ENCODE results near the gene EPHB6.

EPHB6 gene

DNA sequence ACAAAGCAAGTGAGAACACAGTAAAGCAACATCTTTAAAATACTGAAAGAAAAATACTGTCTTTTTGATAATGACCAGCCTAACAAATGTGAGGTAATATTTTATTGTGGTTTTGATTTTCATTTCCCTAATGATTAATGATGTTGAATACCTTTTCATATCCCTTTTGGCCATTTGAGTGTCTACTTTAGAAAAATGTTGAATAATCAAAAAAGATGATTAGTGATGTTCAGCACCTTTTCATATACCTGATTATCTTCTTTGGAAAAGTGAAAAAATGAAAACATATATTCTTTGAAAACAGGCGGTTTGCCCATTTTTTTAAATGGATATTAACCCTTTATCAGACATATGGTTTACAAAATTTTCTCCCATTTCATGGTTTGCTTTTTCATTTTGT lies 32.2 kb upstream of the EPHB6 start:
- H3K27me3 ChIP-seq: no peaks in the 10 kb centered on the region
- H3K36me3 ChIP-seq: no peaks in the 10 kb centered on the region
- TF ChIP-seq CTCF (IDR thresholded peaks at IDR 0.05; ENCODE audit: low read depth, low read length): no peak

GRCh38 chr7:142827951-142828500 lies 26.9 kb upstream of the EPHB6 start:
- H3K27me3 ChIP-seq: no peaks in the 10 kb centered on the region
- TF ChIP-seq CTCF (IDR thresholded peaks at IDR 0.05; ENCODE audit: low read depth, low read length): no peak
- no peak overlapping the region for H3K4me3 ChIP-seq (ENCODE audit: low read depth, low read length)
- no peaks in the 10 kb centered on the region for H3K36me3 ChIP-seq
- no peaks in the 10 kb centered on the region; the same call in 1 of the 2 replicates for H3K9me3 ChIP-seq
- no peaks in the 10 kb centered on the region for H3K4me1 ChIP-seq
- DNase-seq: no peak

More for the DNA sequence above, 32.2 kb upstream of the EPHB6 start:
- H3K4me1 ChIP-seq: no peaks in the 10 kb centered on the region
- H3K9me3 ChIP-seq: no peaks in the 10 kb centered on the region
- no peak overlapping the region for H3K4me3 ChIP-seq (ENCODE audit: low read depth, low read length)
- DNase-seq: no peak

DNA sequence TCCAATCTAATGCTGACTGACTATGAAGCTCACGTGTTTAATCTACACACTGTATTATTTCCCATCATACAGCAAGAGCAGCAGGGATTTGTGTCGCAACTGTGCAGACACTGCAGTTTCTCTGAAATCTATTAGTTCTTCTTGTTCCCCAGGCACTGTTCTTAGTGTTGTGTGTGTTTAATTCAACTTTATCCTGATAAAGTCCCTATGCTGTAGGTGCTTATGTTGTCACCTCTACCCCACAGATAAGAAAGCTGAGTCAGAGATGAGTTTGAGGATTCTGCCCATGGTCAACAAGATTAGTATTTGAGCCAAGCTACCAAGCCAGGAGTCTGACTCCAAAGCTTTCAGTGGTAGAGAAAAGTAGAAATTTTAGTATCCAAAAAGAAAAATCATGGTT lies 22.5 kb upstream of the EPHB6 start:
- no peak for TF ChIP-seq CTCF (IDR thresholded peaks at IDR 0.05; ENCODE audit: low read depth, low read length)
- Histone ChIP-seq H3K27me3 (no peaks in the 10 kb centered on the region), H3K4me3 (ENCODE audit: low read depth, low read length) (no peak overlapping the region), H3K9me3 (no peaks in the 10 kb centered on the region; the same call in 1 of the 2 replicates), H3K36me3 (no peaks in the 10 kb centered on the region), H3K4me1 (no peaks in the 10 kb centered on the region)
- no peak for DNase-seq

DNA sequence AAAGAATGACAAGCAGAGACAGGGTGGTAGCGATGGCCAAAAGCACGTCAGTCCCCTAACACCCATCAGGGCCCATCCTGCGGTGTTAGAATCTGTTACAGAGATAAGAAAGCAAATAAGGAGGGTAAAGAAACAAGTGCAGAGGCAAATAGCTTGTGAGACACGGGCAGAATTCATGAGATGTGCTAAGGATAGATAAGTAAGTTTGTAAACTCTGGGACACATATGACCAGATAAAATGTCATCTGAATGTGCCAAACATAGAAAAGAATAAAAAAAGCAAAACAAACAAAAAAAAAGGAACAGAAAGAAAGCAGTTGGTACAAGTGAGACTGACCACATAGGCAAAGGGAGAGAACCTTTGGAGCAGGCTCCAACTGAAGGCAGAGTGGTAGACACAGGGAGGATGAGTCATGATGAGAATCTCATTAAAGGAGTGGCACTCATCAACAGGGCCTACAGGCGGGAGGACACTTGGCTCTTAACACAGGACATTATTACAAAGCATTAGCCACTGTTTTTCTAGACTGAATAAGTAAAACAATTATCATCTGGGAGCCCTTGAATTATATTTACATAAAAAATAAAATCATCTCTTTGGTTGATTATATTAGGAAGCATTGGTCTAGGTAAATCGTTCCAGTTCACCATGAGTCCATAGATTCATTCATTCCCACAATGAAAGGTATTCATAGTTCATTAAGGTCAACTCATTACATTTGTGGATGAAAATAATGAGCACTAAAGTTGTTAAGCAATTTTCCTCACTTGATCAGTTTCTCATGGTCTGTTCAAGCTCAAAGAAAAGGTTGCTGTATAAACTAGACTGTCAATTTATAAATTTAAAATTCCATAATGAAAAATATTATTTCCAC lies 21.5 kb upstream of the EPHB6 start:
- no peaks in the 10 kb centered on the region for H3K36me3 ChIP-seq
- no peak for DNase-seq
- TF ChIP-seq CTCF (IDR thresholded peaks at IDR 0.05; ENCODE audit: low read depth, low read length): no peak
- H3K9me3 ChIP-seq: no peaks in the 10 kb centered on the region
- H3K4me1 ChIP-seq: no peaks in the 10 kb centered on the region
- H3K27me3 ChIP-seq: no peaks in the 10 kb centered on the region
- H3K4me3 ChIP-seq (ENCODE audit: low read depth, low read length): no peak overlapping the region

- Histone ChIP-seq H3K27me3 (no peaks in the 10 kb centered on the region), H3K36me3 (no peaks in the 10 kb centered on the region), H3K4me1 (no peaks in the 10 kb centered on the region), H3K9me3 (no peaks in the 10 kb centered on the region), H3K4me3 (ENCODE audit: low read depth, low read length) (no peak overlapping the region)
- TF ChIP-seq CTCF (IDR thresholded peaks at IDR 0.05; ENCODE audit: low read depth, low read length): no peak
- DNase-seq: no peak
Measured at GRCh38 chr7:142835487-142835886, 19.4 kb upstream of the EPHB6 start.

- no peak for DNase-seq
- no peaks in the 10 kb centered on the region for H3K36me3 ChIP-seq
- H3K4me3 ChIP-seq (ENCODE audit: low read depth, low read length): no peak overlapping the region
- no peak for TF ChIP-seq CTCF (IDR thresholded peaks at IDR 0.05; ENCODE audit: low read depth, low read length)
- H3K9me3 ChIP-seq: no peaks in the 10 kb centered on the region
- no peaks in the 10 kb centered on the region for H3K4me1 ChIP-seq
- H3K27me3 ChIP-seq: no peaks in the 10 kb centered on the region
Measured at GRCh38 chr7:142836426-142836825, 18.4 kb upstream of the EPHB6 start.

Measured in BE2C (cell line).